Gastrocnemius medialis (tissue), 4 donors: ENCODE data around the gene BTG1. TPM values are rescaled to one million over a fixed set of nuclear protein-coding genes. Genes with fewer than 3 reads are reported as not detected.

Experiments used
- ATAC-seq, 2 donors: fragments of 150-250 bp; one replicate each; pipeline ENCODE4 v1.9.1; 2016
- DNase-seq, 2 donors: peaks; one replicate each; pipeline ENCODE4 v3.0.0-alpha.2; 2019
- H3K27ac ChIP-seq, 4 donors: fragments of 200-600 bp; sonication (generic); 1 replicate in 1 of 4; 2 replicates in 3 of 4; pipeline ENCODE4 v1.5.1; 2016 to 2018; ENCODE audit warnings: mild to moderate bottlenecking in 2 of 4, moderate library complexity in 1 of 4
- H3K27me3 ChIP-seq, 3 donors: fragments of 200-600 bp; sonication (generic) in 2 of 3; 1 replicate in 1 of 3; 2 replicates in 2 of 3; pipeline versions ENCODE4 v1.5.1 to v1.6.0; 2016 to 2019; ENCODE audit warnings: mild to moderate bottlenecking in 1 of 3, moderate library complexity in 1 of 3
- H3K36me3 ChIP-seq, 2 donors: fragments of 200-600 bp; sonication (generic) in 1 of 2; one replicate each; pipeline ENCODE4 v1.5.1; 2017 to 2018
- H3K4me1 ChIP-seq, 2 donors: fragments of 200-600 bp; sonication (generic) in 1 of 2; one replicate each; pipeline ENCODE4 v1.5.1; 2016 to 2017; ENCODE audit warnings: mild to moderate bottlenecking in 2 of 2
- H3K4me3 ChIP-seq, 4 donors: fragments of 200-600 bp; sonication (generic) in 3 of 4; 1 replicate in 1 of 4; 2 replicates in 3 of 4; pipeline ENCODE4 v1.5.1; 2016 to 2019; ENCODE audit warnings: mild to moderate bottlenecking in 2 of 4
- H3K9me3 ChIP-seq, 3 donors: fragments of 200-600 bp; sonication (generic) in 2 of 3; 1 replicate in 1 of 3; 2 replicates in 2 of 3; pipeline ENCODE4 v1.5.1; 2016 to 2019
- CTCF ChIP-seq, 5 experiments: fragments of 450-650 bp in 3 of 5; fragments of 200-600 bp in 2 of 5; sonication (generic) in 2 of 5; IDR thresholded peaks in 4 of 5; conservative IDR thresholded peaks in 1 of 5; 1 replicate in 4 of 5; 2 replicates in 1 of 5; pipeline ENCODE4 v1.5.1; 2016 to 2019; ENCODE audit warnings: antibody characterized with exemption in 5 of 5, mild to moderate bottlenecking in 3 of 5, moderate library complexity in 3 of 5
- POLR2A ChIP-seq, 2 donors: fragments of 450-650 bp; IDR thresholded peaks; one replicate each; pipeline ENCODE4 v1.6.1; 2017; ENCODE audit warnings: antibody characterized with exemption in 2 of 2, mild to moderate bottlenecking in 2 of 2, moderate library complexity in 2 of 2
- in situ Hi-C, 4 donors: fragments of 200-750 bp; cut with MboI; loops; one replicate each; pipeline versions ENCODE4 v1.15.0 to v1.8.0; 2017; ENCODE audit warnings: low sequenced_read_pairs in 4 of 4
- intact Hi-C: fragments of 100-400 bp; cut with DNase I; formaldehyde crosslinking; loops from one replicate; pipeline ENCODE4 v1.15.1; 2023; ENCODE audit warnings: low total_unique reads
- total RNA-seq, 4 donors: library from RNA; depleted of rRNA; stranded (reverse); fragments of >200 nt; gene quantifications; one replicate each; pipeline versions ENCODE4 v1.1.0 to v1.2.3, GENCODE V29; 2016

The BTG1 gene
- total RNA-seq, 4 donors from 2014 or later: 12.5 to 33.1 (median 16.5) TPM

DNA sequence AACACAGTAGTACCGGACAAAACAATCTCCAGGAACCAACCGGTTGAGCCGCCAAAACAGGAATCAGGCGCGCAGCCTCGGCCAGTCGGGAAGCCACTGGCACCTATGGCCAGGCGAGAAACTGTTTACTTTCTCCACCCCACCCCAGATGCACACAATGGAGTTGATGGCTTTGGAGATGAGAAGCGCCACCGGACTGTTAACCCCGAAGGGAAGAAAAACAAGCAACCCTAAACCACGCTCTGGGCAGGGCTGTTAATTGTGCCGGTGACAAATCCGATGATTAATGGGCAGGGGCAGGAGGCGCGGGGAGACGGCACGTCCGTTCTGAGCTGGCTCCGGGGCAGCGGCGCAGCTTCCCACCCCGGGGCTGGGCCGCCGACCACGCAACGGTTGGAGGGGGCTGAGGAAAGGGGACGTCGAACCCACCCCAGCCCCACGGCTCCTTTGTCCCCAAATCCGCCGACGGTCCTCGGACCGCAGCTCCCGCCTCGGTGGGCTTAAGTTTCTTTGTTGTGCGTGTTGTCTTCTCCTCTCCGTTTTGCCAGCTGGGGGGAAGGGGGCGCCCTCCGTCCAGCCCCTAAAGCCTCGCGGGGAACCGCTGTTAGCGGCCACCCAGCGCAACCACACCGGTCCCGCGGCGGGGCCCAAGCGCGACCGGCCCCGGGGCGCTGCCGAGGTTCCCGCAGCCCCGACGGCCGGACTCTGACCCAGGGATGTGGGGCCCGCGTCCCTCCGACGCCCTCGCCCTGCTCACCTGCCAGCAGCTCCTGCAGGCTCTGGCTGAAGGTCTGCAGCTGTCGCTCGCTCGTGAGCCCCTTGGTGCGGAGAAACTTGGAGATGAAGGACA is 790 bp downstream of the BTG1 start:
- peak; percentile 28 to 33 for DNase-seq
- Histone ChIP-seq H3K27me3 (no peaks in the 10 kb centered on the region), H3K27ac (peak overlapping the region; percentile 97 to 99 (median 98)), H3K4me3 (peak overlapping the region; percentile 89 to 98 (median 94)), H3K36me3 (peaks cover 0 to 24% of the 10 kb centered on the region in 2 donors), H3K4me1 (peaks cover 28 to 32% of the 10 kb centered on the region in 2 donors), H3K9me3 (no peaks in the 10 kb centered on the region)
- peak; percentile 16 to 31 for ATAC-seq
- intact Hi-C loops (loop anchor here (5.0 to 10.0 kb wide), 8 partner anchors 68 to 763 kb away; no protein-coding TSS in a partner anchor), in situ Hi-C loops (loop anchor here (5.0 to 25.0 kb wide), 4 partner anchors 333 to 427 kb away; no protein-coding TSS in a partner anchor)
- TF ChIP-seq POLR2A (IDR thresholded peaks at IDR 0.05) (peak in 1 of 2 donors; percentile 0), CTCF (IDR thresholded peaks at IDR 0.05 in 4 of 5, conservative IDR thresholded peaks at IDR 0.05 in 1 of 5) (no peak)

DNA sequence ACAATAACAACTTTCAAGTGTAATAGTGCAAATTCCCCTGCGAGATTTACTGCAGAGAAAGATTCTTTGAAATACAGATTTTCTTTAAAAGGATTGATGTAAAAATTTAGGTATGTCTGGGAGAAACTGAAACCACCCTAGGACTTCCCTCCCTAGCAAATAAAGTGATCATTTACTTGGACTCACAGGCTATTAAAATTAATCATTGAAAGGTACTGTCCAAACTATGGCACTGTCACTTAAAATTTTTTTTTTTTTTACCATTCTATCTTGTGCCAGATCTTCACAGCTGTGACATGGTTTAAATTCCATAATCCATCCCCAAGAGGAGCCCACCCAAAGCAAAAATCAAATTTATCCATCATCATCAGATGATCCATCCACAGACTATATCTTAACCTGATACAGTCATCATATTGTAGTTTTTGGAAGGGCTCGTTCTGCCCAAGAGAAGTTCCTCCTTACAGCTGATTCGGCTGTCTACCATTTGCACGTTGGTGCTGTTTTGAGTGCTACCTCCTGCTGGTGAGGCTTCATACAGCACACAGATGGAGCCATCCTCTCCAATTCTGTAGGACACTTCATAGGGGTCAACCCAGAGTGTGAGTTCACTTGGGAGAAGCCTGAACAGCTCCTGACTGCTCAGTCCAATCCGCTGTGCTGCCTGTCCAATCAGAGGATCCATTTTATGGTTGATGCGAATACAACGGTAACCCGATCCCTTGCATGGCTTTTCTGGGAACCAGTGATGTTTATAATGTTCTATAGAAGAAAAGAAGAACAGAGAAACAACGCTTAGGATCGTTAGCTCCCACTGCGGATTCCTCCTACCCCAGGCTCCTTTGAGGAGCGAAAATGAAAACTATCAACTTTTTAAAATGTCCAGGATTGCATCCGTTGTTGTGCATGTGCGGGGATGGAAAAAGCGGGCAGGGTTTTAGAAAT is 1.7 kb downstream of the BTG1 start:
- peak; percentile 30 to 43 for ATAC-seq
- TF ChIP-seq CTCF (IDR thresholded peaks at IDR 0.05 in 4 of 5, conservative IDR thresholded peaks at IDR 0.05 in 1 of 5) (peak; percentile 48 to 71 (median 65)), POLR2A (IDR thresholded peaks at IDR 0.05) (peak; percentile 15 to 58)
- Histone ChIP-seq H3K4me1 (peaks cover 31 to 41% of the 10 kb centered on the region in 2 donors), H3K27me3 (no peaks in the 10 kb centered on the region), H3K4me3 (peak overlapping the region; percentile 89 to 98 (median 94)), H3K9me3 (no peaks in the 10 kb centered on the region), H3K27ac (peak overlapping the region; percentile 97 to 99 (median 98)), H3K36me3 (peaks cover 0 to 24% of the 10 kb centered on the region in 2 donors)
- intact Hi-C loops (loop anchor here (5.0 to 10.0 kb wide), 5 partner anchors 67 to 569 kb away; no protein-coding TSS in a partner anchor), in situ Hi-C loops (loop anchor here in 3 of 4 donors (10.0 to 25.0 kb wide), 3 partner anchors 332 to 421 kb away; no protein-coding TSS in a partner anchor)
- peak; percentile 56 to 70 for DNase-seq

DNA sequence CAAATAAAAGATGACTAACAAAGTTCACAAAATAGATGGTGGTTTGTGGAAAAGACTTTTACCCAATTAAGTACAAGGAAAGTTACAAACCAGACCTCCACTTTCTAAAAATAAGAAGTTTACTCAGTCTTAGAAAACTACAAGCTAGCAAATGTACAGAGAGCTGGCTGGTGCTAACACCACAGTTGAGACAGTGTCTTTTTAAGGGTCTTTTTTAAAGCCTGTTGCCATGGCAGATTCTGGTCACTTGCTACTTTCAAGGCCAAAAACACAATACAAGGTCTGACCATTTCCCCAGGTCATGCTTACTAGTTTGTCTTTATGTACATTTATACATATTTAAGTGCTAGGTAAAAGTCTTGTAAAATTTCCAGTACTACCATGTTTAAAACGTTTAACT is 2.4 kb downstream of the BTG1 start:
- DNase-seq (no peak), ATAC-seq (no peak)
- Histone ChIP-seq H3K9me3 (no peaks in the 10 kb centered on the region), H3K36me3 (peaks cover 0 to 24% of the 10 kb centered on the region in 2 donors), H3K4me1 (peaks cover 36 to 46% of the 10 kb centered on the region in 2 donors), H3K4me3 (peak overlapping the region; percentile 89 to 98 (median 94)), H3K27me3 (no peaks in the 10 kb centered on the region), H3K27ac (peak overlapping the region; percentile 97 to 99 (median 98))
- in situ Hi-C loops: loop anchor here in 3 of 4 donors (10.0 to 25.0 kb wide), 3 partner anchors 331 to 422 kb away; no protein-coding TSS in a partner anchor
- intact Hi-C loops: loop anchor here (5.0 to 10.0 kb wide), 5 partner anchors 66 to 568 kb away; no protein-coding TSS in a partner anchor
- no peak for TF ChIP-seq POLR2A (IDR thresholded peaks at IDR 0.05)
- TF ChIP-seq CTCF (IDR thresholded peaks at IDR 0.05 in 4 of 5, conservative IDR thresholded peaks at IDR 0.05 in 1 of 5): no peak
